Femur (tissue), 1 donor: ENCODE results near the gene CD163L1.

Source experiments
- DNase-seq: peaks from one replicate; pipeline ENCODE4 v3.0.0-alpha.2; 2017

Gene CD163L1

GRCh38 chr12:7321624-7322023 lies 122.3 kb downstream of the CD163L1 start:
- no peak for DNase-seq

- no peak for DNase-seq
These were observed 124.0 kb downstream of the CD163L1 start for GRCh38 chr12:7319930-7320329.

GRCh38 chr12:7310070-7310469 lies 133.9 kb downstream of the CD163L1 start:
- DNase-seq = no peak
